Heart left ventricle (tissue), 13 donors: ENCODE measurements around the gene SPEG.

ENCODE experiments used
- POLR2A ChIP-seq, 2 donors: fragments of 450-650 bp; IDR thresholded peaks; one replicate each; pipeline ENCODE4 v1.6.1; 2017; ENCODE audit warnings: antibody characterized with exemption in 2 of 2, mild to moderate bottlenecking in 2 of 2, moderate library complexity in 2 of 2
- TF ChIP-seq, protein P1 (sequence below), 12 donors: fragments of 200-600 bp; sonication (generic) in 4 of 12; IDR thresholded peaks; one replicate each; pipeline versions ENCODE4 v1.5.0 to v1.8.0; 2018 to 2022; ENCODE audit warnings: antibody characterized with exemption in 12 of 12, mild to moderate bottlenecking in 5 of 12
- donor health status: ischemic (EF 13 %, LVEDD 7.1; RV severe dilation, severe dysfunction).
- donor health status: DM: no; HTN: yes; CAD: no.
- donor health status: DM: no; HTN: no; CAD: no.
- donor health status: ischemic (EF 25% LVEDD 6.9; RV normal size, moderate dysfunction).
- donor health status: ischemic (EF 25% LVEDD 5.7; RV mildly dilated, moderate dysfunction).
- donor health status: ischemic (EF 35%, LVEDD 5.7; RV mildly dilated, moderate dysfunction).
- donor health status: nonischemic (EF 11% LVEDD 7.7; RV severe dilation, severe dysfunction).
- donor health status: DM: yes; HTN: yes; CAD: no.
- donor health status: PGD.
- donor health status: ischemic (EF 29% LVEDD 5.4; RV normal size, mild dysfunction).
- donor health status: nonischemic (EF 23%, LVEDD 6.1; RV moderate dilation, normal function).

DNA sequence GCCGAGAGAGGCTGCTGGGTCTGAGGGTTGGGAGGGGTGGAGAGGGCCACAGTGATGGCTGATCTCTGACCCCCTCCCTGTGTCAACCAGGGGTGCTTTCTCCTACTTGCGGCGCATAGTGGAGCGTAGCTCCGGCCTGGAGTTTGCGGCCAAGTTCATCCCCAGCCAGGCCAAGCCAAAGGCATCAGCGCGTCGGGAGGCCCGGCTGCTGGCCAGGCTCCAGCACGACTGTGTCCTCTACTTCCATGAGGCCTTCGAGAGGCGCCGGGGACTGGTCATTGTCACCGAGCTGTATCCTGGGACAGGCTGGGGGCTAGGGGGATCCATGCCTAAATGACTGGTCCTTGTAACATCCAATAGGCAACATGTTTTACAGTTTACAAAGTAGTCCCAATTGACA lies 43.2 kb downstream of the SPEG start:
- TF ChIP-seq, protein P1, sequence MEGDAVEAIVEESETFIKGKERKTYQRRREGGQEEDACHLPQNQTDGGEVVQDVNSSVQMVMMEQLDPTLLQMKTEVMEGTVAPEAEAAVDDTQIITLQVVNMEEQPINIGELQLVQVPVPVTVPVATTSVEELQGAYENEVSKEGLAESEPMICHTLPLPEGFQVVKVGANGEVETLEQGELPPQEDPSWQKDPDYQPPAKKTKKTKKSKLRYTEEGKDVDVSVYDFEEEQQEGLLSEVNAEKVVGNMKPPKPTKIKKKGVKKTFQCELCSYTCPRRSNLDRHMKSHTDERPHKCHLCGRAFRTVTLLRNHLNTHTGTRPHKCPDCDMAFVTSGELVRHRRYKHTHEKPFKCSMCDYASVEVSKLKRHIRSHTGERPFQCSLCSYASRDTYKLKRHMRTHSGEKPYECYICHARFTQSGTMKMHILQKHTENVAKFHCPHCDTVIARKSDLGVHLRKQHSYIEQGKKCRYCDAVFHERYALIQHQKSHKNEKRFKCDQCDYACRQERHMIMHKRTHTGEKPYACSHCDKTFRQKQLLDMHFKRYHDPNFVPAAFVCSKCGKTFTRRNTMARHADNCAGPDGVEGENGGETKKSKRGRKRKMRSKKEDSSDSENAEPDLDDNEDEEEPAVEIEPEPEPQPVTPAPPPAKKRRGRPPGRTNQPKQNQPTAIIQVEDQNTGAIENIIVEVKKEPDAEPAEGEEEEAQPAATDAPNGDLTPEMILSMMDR (IDR thresholded peaks at IDR 0.05): no peak
- TF ChIP-seq POLR2A (IDR thresholded peaks at IDR 0.05): no peak
